GM12891 (cell line): ENCODE results near the gene TMTC2.

Experiments
- POLR2A ChIP-seq: IDR thresholded peaks from 2 replicates; pipeline ENCODE4 v1.6.1; 2011; ENCODE audit warnings: low read depth, low read length, control low read depth
- POLR2AphosphoS5 ChIP-seq: IDR thresholded peaks from 2 replicates; pipeline ENCODE4 v1.6.1; 2011; ENCODE audit warnings: low read depth, low read length, control low read depth
- SPI1 ChIP-seq: IDR thresholded peaks from 2 replicates; pipeline ENCODE4 v1.6.1; 2011; ENCODE audit warnings: low read depth, low read length, control low read depth

DNA sequence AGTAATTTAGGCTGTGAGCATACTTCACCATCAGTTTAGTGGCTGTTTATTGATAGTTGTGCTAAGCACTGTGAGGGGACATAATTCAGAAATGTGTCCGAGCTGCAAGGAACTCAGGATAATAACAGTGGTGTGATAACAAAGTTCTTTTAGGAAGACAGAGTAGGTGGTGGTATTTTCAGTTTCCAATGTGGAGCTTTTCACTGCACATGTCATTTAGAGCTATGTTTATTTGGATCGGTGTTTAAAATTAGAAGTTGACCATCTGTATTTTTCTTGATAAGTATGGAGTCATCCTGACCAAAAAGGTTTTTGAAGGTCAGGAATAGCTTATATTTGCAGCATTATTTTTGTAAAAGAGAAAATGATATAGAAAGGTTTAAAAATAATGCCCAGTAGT, 443.5 kb downstream of the TMTC2 start:
- TF ChIP-seq POLR2A, result no peak
- no peak for TF ChIP-seq SPI1
- no peak for TF ChIP-seq POLR2AphosphoS5
